Measurements from ENCODE around the gene ECT2.

- TF ChIP-seq CTCF (IDR thresholded peaks at IDR 0.05 in 4 of 5, conservative IDR thresholded peaks at IDR 0.05 in 1 of 5) (no peak), POLR2A (IDR thresholded peaks at IDR 0.05) (no peak)
Observed at GRCh38 chr3:172735014-172735413, 15.5 kb upstream of the ECT2 start.
